Left ventricle myocardium inferior (tissue), 1 donor: Measurements from ENCODE around the gene ZNF467. TPM values are rescaled to one million over a fixed set of nuclear protein-coding genes. Genes with fewer than 3 reads are reported as not detected.

ENCODE experiments used
- DNase-seq: peaks from one replicate; pipeline ENCODE4 v3.0.0-alpha.2; 2020
- H3K27ac ChIP-seq: fragments of 200-600 bp; replicated peaks from 2 replicates; pipeline ENCODE4 v1.8.0; 2021
- H3K27me3 ChIP-seq: fragments of 200-600 bp; 2 replicates; pipeline ENCODE4 v1.8.0; 2021; ENCODE audit warnings: low read depth
- H3K36me3 ChIP-seq: fragments of 200-600 bp; 2 replicates; pipeline ENCODE4 v1.8.0; 2021
- H3K4me1 ChIP-seq: fragments of 200-600 bp; 2 replicates; pipeline ENCODE4 v1.8.0; 2021
- H3K4me3 ChIP-seq: fragments of 200-600 bp; 2 replicates; pipeline ENCODE4 v1.8.0; 2021; ENCODE audit warnings: mild to moderate bottlenecking, moderate library complexity
- H3K9me3 ChIP-seq: fragments of 200-600 bp; replicated peaks from 2 replicates; pipeline ENCODE4 v1.8.0; 2021
- CTCF ChIP-seq: fragments of 200-600 bp; IDR thresholded peaks from 2 replicates; pipeline ENCODE4 v1.8.0; 2021; ENCODE audit warnings: antibody characterized with exemption, mild to moderate bottlenecking, borderline replicate concordance
- intact Hi-C: fragments of 100-400 bp; cut with micrococcal nuclease; formaldehyde crosslinking; loops from one replicate; pipeline ENCODE4 v1.11.0; 2022
- total RNA-seq: library from RNA; stranded (reverse); fragmentation: NEBNext Ultra II Directional; extraction: Animal tissue kit (Norgen Biotek cat#: 25700); gene quantifications from one replicate; pipeline ENCODE4 v1.2.1, GENCODE V29; 2021
- donor health status: DM: no; HTN: yes; CAD: no; lungs with severe emphysema.

Gene ZNF467
- total RNA-seq, 1 donor from 2014 or later = 5.2 TPM

DNA sequence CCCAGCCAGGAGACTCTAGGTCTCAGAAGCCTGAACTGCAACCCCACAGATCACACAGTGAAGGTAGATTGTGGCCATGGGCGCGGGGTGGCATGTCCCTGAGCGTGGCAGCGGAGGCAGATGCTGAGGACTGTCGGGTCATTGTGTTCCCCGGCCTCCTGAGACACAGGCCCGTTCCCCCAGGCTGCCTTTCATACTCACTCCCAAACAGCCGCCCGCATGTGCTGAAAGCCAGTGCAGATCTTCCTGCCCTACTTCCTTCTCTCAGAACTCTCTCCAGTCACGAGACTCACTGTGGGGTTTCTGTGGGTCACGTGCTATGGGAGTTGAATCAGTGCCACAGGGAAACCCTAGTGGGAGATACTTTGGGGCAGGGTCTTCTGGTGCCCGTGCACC lies 48.0 kb downstream of the ZNF467 start:
- peaks cover 25% of the 10 kb centered on the region for H3K4me1 ChIP-seq
- DNase-seq = no peak
- H3K4me3 ChIP-seq = no peak overlapping the region
- intact Hi-C loops = no loop called here
- H3K27ac ChIP-seq = no peak overlapping the region
- no peaks in the 10 kb centered on the region for H3K27me3 ChIP-seq
- peaks cover 96% of the 10 kb centered on the region for H3K36me3 ChIP-seq
- no peaks in the 10 kb centered on the region for H3K9me3 ChIP-seq
- TF ChIP-seq CTCF = no peak

DNA sequence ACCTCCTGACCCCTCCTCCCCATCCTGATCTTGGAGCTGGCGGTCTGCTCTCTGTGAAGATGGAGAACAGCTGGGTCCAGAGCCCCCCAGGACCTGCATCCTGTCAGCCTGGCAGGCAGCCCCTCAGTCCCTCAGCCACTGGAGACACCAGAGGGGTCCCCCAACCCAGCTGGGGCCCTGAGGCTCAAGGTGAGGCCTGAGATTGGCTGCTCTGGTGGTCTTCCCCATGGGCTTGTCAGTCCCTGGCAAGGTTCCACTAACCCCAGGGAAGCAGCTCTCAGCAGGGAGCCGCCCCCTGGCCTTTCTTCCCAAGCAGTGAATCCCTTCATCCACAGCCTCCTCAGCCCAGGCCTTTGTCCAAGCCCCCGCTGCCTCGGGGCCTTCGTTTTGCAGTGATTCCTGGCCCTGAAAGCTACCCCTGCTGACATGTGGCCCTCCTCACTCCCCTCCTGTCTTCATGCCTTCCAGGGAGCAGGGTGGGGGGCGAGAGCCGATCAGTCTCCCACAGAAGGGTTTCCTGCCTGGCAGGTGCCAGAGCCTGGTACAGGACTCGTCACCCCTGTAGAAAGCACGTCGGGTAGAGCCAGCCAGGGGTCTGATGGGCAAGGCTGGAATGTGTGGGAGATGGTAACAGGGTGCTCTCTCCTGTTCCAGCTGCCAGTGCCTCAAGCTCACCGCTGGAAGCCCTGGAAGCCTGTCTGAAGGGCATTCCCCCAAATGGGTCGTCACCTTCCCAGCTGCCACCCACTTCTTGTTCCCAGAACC lies 48.5 kb downstream of the ZNF467 start:
- Histone ChIP-seq H3K27ac (no peak overlapping the region), H3K36me3 (peaks cover 92% of the 10 kb centered on the region), H3K4me3 (no peak overlapping the region), H3K9me3 (no peaks in the 10 kb centered on the region), H3K4me1 (peaks cover 27% of the 10 kb centered on the region), H3K27me3 (no peaks in the 10 kb centered on the region)
- DNase-seq = no peak
- no peak for TF ChIP-seq CTCF
- intact Hi-C loops = no loop called here

GRCh38 chr7:149723795-149724495 lies 49.4 kb downstream of the ZNF467 start:
- no peak for DNase-seq
- peaks cover 27% of the 10 kb centered on the region for H3K4me1 ChIP-seq
- intact Hi-C loops = no loop called here
- no peak for TF ChIP-seq CTCF
- H3K36me3 ChIP-seq = peaks cover 83% of the 10 kb centered on the region
- H3K27ac ChIP-seq = no peak overlapping the region
- H3K4me3 ChIP-seq = no peak overlapping the region
- H3K27me3 ChIP-seq = no peaks in the 10 kb centered on the region
- H3K9me3 ChIP-seq = no peaks in the 10 kb centered on the region

GRCh38 chr7:149723082-149723767 lies 50.2 kb downstream of the ZNF467 start:
- peaks cover 75% of the 10 kb centered on the region for H3K36me3 ChIP-seq
- H3K9me3 ChIP-seq = no peaks in the 10 kb centered on the region
- no peak overlapping the region for H3K4me3 ChIP-seq
- TF ChIP-seq CTCF = no peak
- peaks cover 32% of the 10 kb centered on the region for H3K4me1 ChIP-seq
- H3K27me3 ChIP-seq = no peaks in the 10 kb centered on the region
- H3K27ac ChIP-seq = no peak overlapping the region
- intact Hi-C loops = no loop called here
- no peak for DNase-seq

GRCh38 chr7:149722356-149722957 lies 50.9 kb downstream of the ZNF467 start:
- no peak for TF ChIP-seq CTCF
- intact Hi-C loops = no loop called here
- Histone ChIP-seq H3K9me3 (no peaks in the 10 kb centered on the region), H3K36me3 (peaks cover 68% of the 10 kb centered on the region), H3K4me1 (peaks cover 40% of the 10 kb centered on the region), H3K27me3 (no peaks in the 10 kb centered on the region), H3K4me3 (no peak overlapping the region), H3K27ac (no peak overlapping the region)
- DNase-seq = no peak
